WTC11 (cell line): ENCODE results near the gene MICA.

Source experiments
- CREM ChIP-seq: sonication (generic); formaldehyde crosslinking; IDR thresholded peaks from 2 replicates; pipeline ENCODE4 v1.8.1; 2022; ENCODE audit warnings: mild to moderate bottlenecking, missing genetic modification reagents, moderate library complexity
- NR1H2 ChIP-seq: sonication (generic); formaldehyde crosslinking; IDR thresholded peaks from 2 replicates; pipeline ENCODE4 v1.9.0; 2021; ENCODE audit warnings: mild to moderate bottlenecking, moderate library complexity, missing genetic modification reagents
- RELA ChIP-seq: sonication (generic); formaldehyde crosslinking; IDR thresholded peaks from 2 replicates; pipeline ENCODE4 v1.8.1; 2022; ENCODE audit warnings: missing genetic modification reagents, mild to moderate bottlenecking, borderline replicate concordance
- ZBTB21 ChIP-seq: sonication (generic); formaldehyde crosslinking; IDR thresholded peaks from 2 replicates; pipeline ENCODE4 v1.8.1; 2023; ENCODE audit warnings: mild to moderate bottlenecking, missing genetic modification reagents, borderline replicate concordance
- ZNF232 ChIP-seq: sonication (generic); formaldehyde crosslinking; IDR thresholded peaks from 2 replicates; pipeline ENCODE4 v1.8.0; 2022; ENCODE audit warnings: mild to moderate bottlenecking, missing genetic modification reagents
- ZNF317 ChIP-seq: sonication (generic); formaldehyde crosslinking; IDR thresholded peaks from 2 replicates; pipeline ENCODE4 v1.8.1; 2023; ENCODE audit warnings: low read depth, mild to moderate bottlenecking, moderate library complexity, missing genetic modification reagents, borderline replicate concordance
- TF ChIP-seq, protein P1 (sequence below): sonication (generic); formaldehyde crosslinking; conservative IDR thresholded peaks from 2 replicates; pipeline ENCODE4 v1.8.1; 2023; ENCODE audit warnings: mild to moderate bottlenecking, low read depth, missing genetic modification reagents, moderate library complexity
- TF ChIP-seq, protein P2 (sequence below): sonication (generic); formaldehyde crosslinking; IDR thresholded peaks from 2 replicates; pipeline ENCODE4 v1.8.0; 2022; ENCODE audit warnings: mild to moderate bottlenecking, missing genetic modification reagents
- TF ChIP-seq, protein P3 (sequence below): fragments of 200-600 bp; IDR thresholded peaks from 2 replicates; pipeline ENCODE4 v1.8.0; 2022; ENCODE audit warnings: antibody characterized with exemption
- TF ChIP-seq, protein P4 (sequence below): sonication (generic); formaldehyde crosslinking; IDR thresholded peaks from 2 replicates; pipeline ENCODE4 v1.8.1; 2023; ENCODE audit warnings: mild to moderate bottlenecking, missing genetic modification reagents, moderate library complexity
- TF ChIP-seq, protein P5 (sequence below): sonication (generic); formaldehyde crosslinking; IDR thresholded peaks from 2 replicates; pipeline ENCODE4 v1.8.1; 2022; ENCODE audit warnings: low read depth, mild to moderate bottlenecking, moderate library complexity, missing genetic modification reagents, borderline replicate concordance

DNA sequence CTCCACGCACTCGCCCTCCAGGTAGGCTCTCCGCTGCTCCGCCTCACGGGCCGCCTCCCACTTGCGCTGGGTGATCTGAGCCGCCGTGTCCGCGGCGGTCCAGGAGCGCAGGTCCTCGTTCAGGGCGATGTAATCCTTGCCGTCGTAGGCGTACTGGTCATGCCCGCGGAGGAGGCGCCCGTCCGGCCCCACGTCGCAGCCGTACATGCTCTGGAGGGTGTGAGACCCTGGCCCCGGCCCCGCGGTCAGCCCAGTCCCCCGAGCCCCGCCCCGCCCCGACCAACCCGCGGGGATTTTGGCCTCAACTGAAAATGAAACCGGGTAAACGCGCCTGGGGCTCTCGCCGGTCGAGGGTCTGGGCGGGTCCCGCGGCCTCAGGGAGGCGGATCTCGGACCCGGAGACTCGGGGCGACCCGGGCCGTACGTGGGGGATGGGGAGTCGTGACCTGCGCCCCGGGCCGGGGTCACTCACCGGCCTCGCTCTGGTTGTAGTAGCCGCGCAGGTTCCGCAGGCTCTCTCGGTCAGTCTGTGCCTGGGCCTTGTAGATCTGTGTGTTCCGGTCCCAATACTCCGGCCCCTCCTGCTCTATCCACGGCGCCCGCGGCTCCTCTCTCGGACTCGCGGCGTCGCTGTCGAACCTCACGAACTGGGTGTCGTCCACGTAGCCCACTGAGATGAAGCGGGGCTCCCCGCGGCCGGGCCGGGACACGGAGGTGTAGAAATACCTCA, 47.0 kb upstream of the MICA start:
- TF ChIP-seq ZNF232 (CRISPR knock-in tag) (no peak), CREM (no peak), ZNF317 (no peak), RELA (CRISPR knock-in tag) (no peak), NR1H2 (CRISPR knock-in tag) (no peak), ZBTB21 (CRISPR knock-in tag) (no peak)
- TF ChIP-seq, protein P1, sequence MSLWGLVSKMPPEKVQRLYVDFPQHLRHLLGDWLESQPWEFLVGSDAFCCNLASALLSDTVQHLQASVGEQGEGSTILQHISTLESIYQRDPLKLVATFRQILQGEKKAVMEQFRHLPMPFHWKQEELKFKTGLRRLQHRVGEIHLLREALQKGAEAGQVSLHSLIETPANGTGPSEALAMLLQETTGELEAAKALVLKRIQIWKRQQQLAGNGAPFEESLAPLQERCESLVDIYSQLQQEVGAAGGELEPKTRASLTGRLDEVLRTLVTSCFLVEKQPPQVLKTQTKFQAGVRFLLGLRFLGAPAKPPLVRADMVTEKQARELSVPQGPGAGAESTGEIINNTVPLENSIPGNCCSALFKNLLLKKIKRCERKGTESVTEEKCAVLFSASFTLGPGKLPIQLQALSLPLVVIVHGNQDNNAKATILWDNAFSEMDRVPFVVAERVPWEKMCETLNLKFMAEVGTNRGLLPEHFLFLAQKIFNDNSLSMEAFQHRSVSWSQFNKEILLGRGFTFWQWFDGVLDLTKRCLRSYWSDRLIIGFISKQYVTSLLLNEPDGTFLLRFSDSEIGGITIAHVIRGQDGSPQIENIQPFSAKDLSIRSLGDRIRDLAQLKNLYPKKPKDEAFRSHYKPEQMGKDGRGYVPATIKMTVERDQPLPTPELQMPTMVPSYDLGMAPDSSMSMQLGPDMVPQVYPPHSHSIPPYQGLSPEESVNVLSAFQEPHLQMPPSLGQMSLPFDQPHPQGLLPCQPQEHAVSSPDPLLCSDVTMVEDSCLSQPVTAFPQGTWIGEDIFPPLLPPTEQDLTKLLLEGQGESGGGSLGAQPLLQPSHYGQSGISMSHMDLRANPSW (CRISPR knock-in tag) = no peak
- TF ChIP-seq, protein P2, sequence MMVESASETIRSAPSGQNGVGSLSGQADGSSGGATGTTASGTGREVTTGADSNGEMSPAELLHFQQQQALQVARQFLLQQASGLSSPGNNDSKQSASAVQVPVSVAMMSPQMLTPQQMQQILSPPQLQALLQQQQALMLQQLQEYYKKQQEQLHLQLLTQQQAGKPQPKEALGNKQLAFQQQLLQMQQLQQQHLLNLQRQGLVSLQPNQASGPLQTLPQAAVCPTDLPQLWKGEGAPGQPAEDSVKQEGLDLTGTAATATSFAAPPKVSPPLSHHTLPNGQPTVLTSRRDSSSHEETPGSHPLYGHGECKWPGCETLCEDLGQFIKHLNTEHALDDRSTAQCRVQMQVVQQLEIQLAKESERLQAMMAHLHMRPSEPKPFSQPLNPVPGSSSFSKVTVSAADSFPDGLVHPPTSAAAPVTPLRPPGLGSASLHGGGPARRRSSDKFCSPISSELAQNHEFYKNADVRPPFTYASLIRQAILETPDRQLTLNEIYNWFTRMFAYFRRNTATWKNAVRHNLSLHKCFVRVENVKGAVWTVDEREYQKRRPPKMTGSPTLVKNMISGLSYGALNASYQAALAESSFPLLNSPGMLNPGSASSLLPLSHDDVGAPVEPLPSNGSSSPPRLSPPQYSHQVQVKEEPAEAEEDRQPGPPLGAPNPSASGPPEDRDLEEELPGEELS (CRISPR knock-in tag) = no peak
- TF ChIP-seq, protein P3, sequence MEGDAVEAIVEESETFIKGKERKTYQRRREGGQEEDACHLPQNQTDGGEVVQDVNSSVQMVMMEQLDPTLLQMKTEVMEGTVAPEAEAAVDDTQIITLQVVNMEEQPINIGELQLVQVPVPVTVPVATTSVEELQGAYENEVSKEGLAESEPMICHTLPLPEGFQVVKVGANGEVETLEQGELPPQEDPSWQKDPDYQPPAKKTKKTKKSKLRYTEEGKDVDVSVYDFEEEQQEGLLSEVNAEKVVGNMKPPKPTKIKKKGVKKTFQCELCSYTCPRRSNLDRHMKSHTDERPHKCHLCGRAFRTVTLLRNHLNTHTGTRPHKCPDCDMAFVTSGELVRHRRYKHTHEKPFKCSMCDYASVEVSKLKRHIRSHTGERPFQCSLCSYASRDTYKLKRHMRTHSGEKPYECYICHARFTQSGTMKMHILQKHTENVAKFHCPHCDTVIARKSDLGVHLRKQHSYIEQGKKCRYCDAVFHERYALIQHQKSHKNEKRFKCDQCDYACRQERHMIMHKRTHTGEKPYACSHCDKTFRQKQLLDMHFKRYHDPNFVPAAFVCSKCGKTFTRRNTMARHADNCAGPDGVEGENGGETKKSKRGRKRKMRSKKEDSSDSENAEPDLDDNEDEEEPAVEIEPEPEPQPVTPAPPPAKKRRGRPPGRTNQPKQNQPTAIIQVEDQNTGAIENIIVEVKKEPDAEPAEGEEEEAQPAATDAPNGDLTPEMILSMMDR = no peak
- TF ChIP-seq, protein P4, sequence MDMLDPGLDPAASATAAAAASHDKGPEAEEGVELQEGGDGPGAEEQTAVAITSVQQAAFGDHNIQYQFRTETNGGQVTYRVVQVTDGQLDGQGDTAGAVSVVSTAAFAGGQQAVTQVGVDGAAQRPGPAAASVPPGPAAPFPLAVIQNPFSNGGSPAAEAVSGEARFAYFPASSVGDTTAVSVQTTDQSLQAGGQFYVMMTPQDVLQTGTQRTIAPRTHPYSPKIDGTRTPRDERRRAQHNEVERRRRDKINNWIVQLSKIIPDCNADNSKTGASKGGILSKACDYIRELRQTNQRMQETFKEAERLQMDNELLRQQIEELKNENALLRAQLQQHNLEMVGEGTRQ = no peak
- TF ChIP-seq, protein P5, sequence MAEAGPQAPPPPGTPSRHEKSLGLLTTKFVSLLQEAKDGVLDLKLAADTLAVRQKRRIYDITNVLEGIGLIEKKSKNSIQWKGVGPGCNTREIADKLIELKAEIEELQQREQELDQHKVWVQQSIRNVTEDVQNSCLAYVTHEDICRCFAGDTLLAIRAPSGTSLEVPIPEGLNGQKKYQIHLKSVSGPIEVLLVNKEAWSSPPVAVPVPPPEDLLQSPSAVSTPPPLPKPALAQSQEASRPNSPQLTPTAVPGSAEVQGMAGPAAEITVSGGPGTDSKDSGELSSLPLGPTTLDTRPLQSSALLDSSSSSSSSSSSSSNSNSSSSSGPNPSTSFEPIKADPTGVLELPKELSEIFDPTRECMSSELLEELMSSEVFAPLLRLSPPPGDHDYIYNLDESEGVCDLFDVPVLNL = no peak
